Omental fat pad (tissue), 4 donors: ENCODE data around the gene MT1H. TPM values are rescaled to one million over a fixed set of nuclear protein-coding genes. Genes with fewer than 3 reads are reported as not detected.
"Not testable (repeated sequence)": the region's sequence is repeated elsewhere in the genome, so short reads cannot be mapped to it uniquely, and the experiment has no call there.

Experiments used
- ATAC-seq: fragments of 150-250 bp; one replicate; pipeline ENCODE4 v1.9.1; 2016; ENCODE audit warnings: mild to moderate bottlenecking, moderate library complexity; ENCODE audit not compliant: low FRiP score
- DNase-seq: peaks from one replicate; pipeline ENCODE4 v3.0.0-alpha.2; 2019; ENCODE audit warnings: low spot score
- total RNA-seq, 4 donors: library from RNA; depleted of rRNA; stranded (reverse); fragments of >200 nt; gene quantifications; one replicate each; pipeline ENCODE4 v1.1.0, GENCODE V29; 2016
- TF ChIP-seq, protein P1 (sequence below), 3 donors: fragments of 450-650 bp; IDR thresholded peaks; one replicate each; pipeline ENCODE4 v1.5.1; 2016 to 2017; ENCODE audit warnings: antibody characterized with exemption in 3 of 3, mild to moderate bottlenecking in 3 of 3, moderate library complexity in 2 of 3

Gene MT1H
- total RNA-seq, 4 donors from 2014 or later, result 11.9 to 23.3 TPM; not detected in 2

DNA sequence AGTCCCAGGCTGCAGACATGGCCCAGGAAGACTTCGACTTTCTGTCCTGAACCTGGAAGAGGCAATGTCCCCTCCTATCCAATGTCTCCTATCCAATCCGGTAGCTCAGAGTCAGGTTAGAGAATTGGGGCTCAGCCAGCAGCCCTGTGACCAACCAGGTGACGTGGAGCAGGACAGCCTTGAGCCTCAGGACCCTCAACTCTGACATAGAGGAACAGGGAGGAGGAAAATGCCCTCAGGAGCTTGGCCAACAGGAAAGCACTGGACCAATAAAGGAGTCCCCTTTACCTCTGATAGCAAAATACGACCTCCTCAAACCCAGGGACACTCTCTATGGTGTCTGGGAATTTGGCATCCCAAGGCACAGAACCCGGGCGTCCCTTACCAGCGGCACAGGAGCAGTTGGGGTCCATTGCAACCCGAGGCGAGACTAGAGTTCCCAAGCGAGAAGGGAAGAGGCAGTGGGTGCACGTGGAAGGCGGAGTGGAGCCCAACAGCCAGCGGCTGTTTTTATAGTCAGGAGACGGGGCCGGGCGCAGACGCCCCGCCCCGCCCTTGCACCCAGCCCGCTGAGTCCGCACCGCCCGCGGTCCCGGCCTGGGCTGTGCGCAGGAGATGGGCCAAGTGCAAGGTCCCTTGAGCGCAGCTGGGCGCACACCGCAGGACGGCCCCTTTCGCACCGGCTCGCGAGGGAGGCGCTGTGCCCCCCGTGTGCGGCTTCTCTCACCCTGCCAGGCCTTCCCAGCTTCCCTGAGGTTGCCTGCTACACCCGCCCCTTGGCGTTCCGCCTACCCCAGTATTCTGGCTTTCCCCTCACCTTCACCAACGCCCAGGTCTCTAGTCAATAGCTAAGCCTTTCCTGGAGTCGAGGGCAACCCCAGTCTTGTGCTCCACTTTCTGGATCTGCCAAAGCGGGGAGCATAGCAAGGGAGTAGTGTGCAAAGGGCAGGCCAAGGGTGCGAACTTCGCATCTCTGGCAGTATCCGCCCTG is 1.7 kb upstream of the MT1H start, which contains the start of gene MT1G:
Gene MT1G (minus strand): TSS at position 485 of the 991 bp plus-strand sequence. CDS start 72 bp downstream, at position 413.
- TF ChIP-seq, protein P1, sequence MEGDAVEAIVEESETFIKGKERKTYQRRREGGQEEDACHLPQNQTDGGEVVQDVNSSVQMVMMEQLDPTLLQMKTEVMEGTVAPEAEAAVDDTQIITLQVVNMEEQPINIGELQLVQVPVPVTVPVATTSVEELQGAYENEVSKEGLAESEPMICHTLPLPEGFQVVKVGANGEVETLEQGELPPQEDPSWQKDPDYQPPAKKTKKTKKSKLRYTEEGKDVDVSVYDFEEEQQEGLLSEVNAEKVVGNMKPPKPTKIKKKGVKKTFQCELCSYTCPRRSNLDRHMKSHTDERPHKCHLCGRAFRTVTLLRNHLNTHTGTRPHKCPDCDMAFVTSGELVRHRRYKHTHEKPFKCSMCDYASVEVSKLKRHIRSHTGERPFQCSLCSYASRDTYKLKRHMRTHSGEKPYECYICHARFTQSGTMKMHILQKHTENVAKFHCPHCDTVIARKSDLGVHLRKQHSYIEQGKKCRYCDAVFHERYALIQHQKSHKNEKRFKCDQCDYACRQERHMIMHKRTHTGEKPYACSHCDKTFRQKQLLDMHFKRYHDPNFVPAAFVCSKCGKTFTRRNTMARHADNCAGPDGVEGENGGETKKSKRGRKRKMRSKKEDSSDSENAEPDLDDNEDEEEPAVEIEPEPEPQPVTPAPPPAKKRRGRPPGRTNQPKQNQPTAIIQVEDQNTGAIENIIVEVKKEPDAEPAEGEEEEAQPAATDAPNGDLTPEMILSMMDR (IDR thresholded peaks at IDR 0.05), result no peak
- ATAC-seq (peak; percentile 83), DNase-seq (no peak)

DNA sequence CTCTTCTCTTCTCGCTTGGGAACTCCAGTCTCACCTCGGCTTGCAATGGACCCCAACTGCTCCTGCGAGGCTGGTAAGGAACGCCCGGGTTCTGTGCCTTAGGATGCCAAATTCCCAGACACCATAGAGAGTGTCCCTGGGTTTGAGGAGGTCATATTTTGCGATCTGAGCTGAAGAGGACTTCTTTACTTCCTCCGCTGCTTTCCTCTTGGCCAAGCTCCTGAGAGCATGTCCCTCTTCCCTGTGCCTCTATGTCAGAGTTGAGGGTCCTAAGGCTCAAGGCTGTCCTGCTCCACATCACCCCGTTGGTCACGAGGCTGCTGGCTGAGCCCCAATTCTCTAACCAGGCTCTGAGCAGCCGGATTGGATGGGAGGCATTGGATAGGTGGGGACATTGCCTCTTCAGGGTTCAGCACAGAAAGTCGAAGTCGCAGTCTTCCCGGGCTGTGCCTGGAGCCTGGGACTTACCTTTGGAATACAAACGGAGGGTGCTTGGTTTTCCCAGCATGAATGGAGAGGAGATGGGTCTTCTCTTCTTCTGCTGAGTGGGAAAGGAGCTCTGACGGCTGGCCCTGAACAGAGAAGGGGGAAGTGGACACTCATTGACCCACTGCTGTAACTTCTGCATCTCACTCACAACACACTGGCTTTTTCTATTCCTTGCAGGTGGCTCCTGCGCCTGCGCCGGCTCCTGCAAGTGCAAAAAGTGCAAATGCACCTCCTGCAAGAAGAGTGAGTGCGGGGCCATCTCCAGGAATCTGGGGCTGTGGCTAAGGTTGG is 416 bp downstream of the MT1H start:
- DNase-seq (no peak), ATAC-seq (no peak)
- TF ChIP-seq, protein P1 (IDR thresholded peaks at IDR 0.05), result no peak

DNA sequence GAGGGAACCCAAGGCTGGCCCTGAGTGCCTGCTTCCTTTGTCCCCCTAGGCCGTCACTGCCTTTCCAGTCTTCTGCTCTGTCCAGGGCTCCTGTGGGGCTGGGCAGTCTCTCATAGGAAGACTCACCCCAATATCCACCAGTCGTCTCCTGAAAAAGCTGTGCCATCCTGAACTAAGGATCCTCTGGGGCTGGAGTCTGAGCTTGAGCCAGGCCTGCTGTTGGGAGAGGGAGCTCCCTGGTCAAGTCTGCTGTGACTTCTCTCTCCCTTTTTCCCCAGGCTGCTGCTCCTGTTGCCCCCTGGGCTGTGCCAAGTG is 963 bp downstream of the MT1H start:
- DNase-seq (no peak), ATAC-seq (no peak)

DNA sequence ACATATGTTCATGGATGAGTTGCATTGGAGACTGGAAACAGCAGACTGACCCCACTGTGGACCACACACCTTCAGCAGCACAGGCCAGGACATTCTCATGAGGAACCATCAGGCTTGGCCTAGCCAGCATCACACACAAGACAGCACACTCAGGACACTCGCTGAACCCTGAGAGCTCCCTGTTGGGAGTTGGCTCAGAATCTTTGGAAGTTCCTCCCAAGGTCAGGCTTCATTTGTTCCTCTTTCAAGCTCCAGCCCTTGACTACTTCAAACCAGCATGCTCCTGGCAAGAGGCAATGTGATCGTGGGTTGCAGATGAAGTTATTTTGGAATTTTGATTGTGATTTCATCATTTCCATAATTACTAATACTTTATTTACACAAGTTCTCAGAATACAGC is 2.1 kb downstream of the MT1H start:
- not testable (repeated sequence) for DNase-seq, ATAC-seq

More for the DNA sequence above, 963 bp downstream of the MT1H start:
- TF ChIP-seq, protein P1 (IDR thresholded peaks at IDR 0.05), result no peak

DNA sequence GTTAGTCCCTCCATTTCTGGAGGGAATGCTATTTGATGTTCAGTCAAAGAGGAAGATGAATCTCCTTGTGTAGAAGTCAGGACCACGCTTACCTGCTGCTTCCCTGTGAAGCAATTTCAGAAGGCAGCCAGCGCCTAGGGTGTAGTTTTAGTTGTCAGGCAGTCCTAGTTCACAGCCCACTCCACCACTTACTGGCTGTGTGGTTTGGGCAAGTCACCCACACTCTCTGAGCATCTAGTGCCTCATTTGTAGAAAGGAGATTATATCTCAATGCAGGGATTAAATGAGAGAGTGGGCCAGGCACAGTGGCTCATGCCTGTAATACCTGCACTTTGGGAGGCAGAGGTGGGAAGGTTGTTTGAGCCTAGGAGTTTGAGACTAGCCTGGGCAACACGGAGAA is 2.6 kb downstream of the MT1H start:
- DNase-seq, result not testable (repeated sequence)

DNA sequence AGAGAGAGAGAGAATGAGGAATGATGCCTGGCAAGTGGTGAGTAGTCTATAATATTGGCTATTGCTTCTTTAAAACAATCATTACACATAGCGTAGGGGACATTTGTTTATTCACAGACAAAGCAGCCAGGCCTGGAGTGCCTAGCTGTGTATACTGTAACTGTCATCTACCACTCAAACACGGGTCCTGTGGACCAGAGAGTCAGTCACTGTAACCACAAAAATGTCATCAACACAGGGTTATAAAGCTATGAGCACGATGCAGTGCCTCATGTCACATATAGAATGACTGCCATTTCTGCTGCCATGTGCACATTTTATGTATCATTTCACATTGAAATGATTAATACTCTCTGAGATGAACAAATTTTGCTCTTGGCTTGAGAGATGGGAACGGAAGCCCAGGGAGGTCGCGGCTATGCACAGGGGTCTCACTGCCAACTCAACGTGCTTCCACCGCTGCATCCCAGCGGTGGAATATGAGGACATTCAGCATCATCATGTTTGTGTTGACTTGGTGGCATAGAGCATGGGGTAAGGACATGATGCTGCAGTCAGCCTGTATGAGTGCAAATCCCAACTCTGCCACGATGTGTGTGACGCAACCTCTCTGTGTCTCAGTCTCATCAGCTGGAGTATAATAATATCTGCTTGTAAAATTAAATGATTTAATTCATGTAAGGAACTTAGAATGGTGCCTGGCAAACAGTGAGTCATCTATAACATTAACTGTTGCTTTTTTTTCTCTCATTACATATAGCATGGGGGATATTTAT is 3.3 kb downstream of the MT1H start:
- DNase-seq (no peak), ATAC-seq (no peak)

More for the DNA sequence above, 2.6 kb downstream of the MT1H start:
- ATAC-seq, result not testable (repeated sequence)

DNA sequence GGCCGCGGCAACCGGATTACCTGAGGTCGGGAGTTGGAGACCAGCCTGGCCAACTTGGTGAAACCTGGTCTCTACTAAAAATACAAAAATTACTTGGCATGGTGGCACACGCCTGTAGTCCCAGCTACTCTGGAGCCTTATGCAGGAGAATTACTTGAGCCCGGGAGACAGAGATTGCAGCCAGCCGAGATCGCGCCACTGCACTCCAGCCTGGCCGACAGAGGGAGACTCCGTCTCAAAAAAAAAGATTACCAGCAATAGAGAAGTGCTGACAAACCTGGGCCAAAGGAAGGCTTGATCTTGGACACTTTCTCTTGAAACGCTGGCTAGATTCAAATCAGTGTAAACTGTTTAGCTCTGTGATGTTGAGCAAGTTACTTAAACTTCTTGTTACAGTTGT is 4.3 kb downstream of the MT1H start:
- TF ChIP-seq, protein P1 (IDR thresholded peaks at IDR 0.05), result no peak
- ATAC-seq (no peak), DNase-seq (no peak)

More for the DNA sequence above, 3.3 kb downstream of the MT1H start:
- TF ChIP-seq, protein P1 (IDR thresholded peaks at IDR 0.05), result no peak

DNA sequence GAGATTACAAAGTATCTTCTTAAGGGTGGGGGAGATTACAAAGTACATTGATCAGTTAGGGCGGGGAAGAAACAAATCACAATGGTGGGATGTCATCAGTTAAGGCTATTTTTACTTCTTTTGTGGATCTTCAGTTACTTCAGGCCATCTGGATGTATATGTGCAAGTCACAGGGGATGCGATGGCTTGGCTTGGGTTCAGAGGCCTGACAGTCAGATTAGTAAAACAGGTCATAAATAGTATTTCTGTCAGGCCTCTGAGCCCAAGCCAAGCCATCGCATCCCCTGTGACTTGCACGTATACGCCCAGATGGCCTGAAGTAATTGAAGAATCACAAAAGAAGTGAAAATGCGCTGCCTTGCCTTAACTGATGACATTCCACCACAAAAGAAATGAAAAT is 5.0 kb downstream of the MT1H start:
- not testable (repeated sequence) for DNase-seq, ATAC-seq
